ENCODE data around the gene COL25A1.

- no peak for TF ChIP-seq POLR2A (IDR thresholded peaks at IDR 0.05; ENCODE audit: low read length)
- no peak for TF ChIP-seq HMGXB4 (CRISPR knock-in tag; IDR thresholded peaks at IDR 0.05; ENCODE audit: borderline replicate concordance)
- no peak for TF ChIP-seq CBX2 (IDR thresholded peaks at IDR 0.05; ENCODE audit: borderline replicate concordance, low read depth)
- TF ChIP-seq CTCF (IDR thresholded peaks at IDR 0.05): no peak
- TF ChIP-seq HOXB13 (CRISPR knock-in tag; IDR thresholded peaks at IDR 0.05; ENCODE audit: low read depth): no peak
- TF ChIP-seq EHMT2 (IDR thresholded peaks at IDR 0.05; ENCODE audit: low read depth): no peak
- no peak for TF ChIP-seq SMC3 (IDR thresholded peaks at IDR 0.05)
- no peak for TF ChIP-seq USF2 (IDR thresholded peaks at IDR 0.05)
- TF ChIP-seq RNF2 (IDR thresholded peaks at IDR 0.05; ENCODE audit: borderline replicate concordance, low read depth): no peak
- TF ChIP-seq MYC (IDR thresholded peaks at IDR 0.05; ENCODE audit: borderline replicate concordance, low read length): no peak
- TF ChIP-seq CBX8 (IDR thresholded peaks at IDR 0.05): no peak
- no peak for TF ChIP-seq HOXA7 (CRISPR knock-in tag; IDR thresholded peaks at IDR 0.05)
- no peak for TF ChIP-seq PBX3 (IDR thresholded peaks at IDR 0.05)
Observed at GRCh38 chr4:109207061-109207460, 95.4 kb downstream of the COL25A1 start.
